Loucy (cell line): Measurements from ENCODE around the gene IL20RA.

Experiments
- CTCF ChIP-seq: fragments of 200-600 bp; sonication (generic); conservative IDR thresholded peaks from 2 replicates; pipeline ENCODE4 v1.5.1; 2014; ENCODE audit warnings: mild to moderate bottlenecking, antibody characterized with exemption, low read length
- EZH2phosphoT487 ChIP-seq: fragments of 200-600 bp; IDR thresholded peaks from 2 replicates; pipeline ENCODE4 v1.6.1; 2018; ENCODE audit warnings: antibody characterized with exemption, mild to moderate bottlenecking, moderate library complexity, borderline replicate concordance

- TF ChIP-seq EZH2phosphoT487 = no peak
- TF ChIP-seq CTCF = no peak
Measured at GRCh38 chr6:137084090-137084489, 39.3 kb upstream of the IL20RA start.
